Measurements from ENCODE around the gene CDKN2AIP. TPM values are rescaled to one million over a fixed set of nuclear protein-coding genes. Genes with fewer than 3 reads are reported as not detected.
A peak's percentile ranks its signal among the peaks of the same experiment; 100 is the strongest.

Gene CDKN2AIP
- total RNA-seq, 4 donors from 2014 or later = 20.9 to 30.8 (median 26.1) TPM

DNA sequence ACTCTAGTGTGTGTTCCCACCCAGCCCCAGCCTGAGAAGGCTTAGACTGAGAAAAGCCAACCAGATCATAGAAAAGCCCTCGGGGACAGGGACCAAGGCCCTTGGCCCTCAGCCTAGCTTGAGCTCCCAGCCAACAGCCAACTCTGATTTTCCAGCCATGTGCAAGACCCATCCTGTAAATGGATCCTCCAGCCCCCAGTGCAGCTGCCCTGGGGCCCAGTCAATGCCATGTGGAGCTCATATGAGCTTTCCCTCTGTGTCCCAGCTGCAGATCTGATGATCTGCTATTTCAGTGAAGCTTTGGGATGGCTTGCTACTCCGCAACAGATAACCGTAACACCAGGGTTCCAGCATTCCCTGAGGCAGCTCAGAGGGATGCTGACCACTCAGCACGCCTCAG is 40.5 kb upstream of the CDKN2AIP start:
- no peak overlapping the region for H3K4me3 ChIP-seq (ENCODE audit: low read depth, poor library complexity, severe bottlenecking)
- intact Hi-C loops (cut with DNase I; ENCODE audit: low total_unique reads) = no loop called here
- DNase-seq (ENCODE audit: low spot score in 2 of 2) = no peak
- WGBS, 2 donors = 67 to 79% methylated on average over 4 of the region's 4 CpGs
- TF ChIP-seq, protein P1, sequence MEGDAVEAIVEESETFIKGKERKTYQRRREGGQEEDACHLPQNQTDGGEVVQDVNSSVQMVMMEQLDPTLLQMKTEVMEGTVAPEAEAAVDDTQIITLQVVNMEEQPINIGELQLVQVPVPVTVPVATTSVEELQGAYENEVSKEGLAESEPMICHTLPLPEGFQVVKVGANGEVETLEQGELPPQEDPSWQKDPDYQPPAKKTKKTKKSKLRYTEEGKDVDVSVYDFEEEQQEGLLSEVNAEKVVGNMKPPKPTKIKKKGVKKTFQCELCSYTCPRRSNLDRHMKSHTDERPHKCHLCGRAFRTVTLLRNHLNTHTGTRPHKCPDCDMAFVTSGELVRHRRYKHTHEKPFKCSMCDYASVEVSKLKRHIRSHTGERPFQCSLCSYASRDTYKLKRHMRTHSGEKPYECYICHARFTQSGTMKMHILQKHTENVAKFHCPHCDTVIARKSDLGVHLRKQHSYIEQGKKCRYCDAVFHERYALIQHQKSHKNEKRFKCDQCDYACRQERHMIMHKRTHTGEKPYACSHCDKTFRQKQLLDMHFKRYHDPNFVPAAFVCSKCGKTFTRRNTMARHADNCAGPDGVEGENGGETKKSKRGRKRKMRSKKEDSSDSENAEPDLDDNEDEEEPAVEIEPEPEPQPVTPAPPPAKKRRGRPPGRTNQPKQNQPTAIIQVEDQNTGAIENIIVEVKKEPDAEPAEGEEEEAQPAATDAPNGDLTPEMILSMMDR (IDR thresholded peaks at IDR 0.05) = no peak
- TF ChIP-seq POLR2A (IDR thresholded peaks at IDR 0.05) = no peak

DNA sequence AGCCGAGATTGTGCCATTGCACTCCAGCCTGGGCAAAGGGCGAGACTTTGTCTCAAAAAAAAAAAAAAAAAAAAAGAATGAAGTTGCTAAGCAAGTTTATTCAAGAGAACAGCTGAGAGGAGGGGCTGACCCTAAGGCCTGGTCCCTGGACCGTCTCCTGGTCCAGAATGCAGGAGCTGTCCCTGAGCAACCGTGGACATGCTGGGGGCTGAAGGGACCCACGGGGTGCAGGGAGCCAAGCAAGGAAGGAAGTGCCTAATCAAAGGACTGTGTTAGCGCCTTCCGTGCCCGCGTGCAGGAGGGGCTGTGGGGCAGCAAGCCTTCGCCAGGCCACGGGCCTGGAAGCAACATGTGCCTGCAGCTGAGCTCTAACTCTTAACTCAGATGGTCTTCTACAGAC is 39.1 kb upstream of the CDKN2AIP start:
- no peak for DNase-seq (ENCODE audit: low spot score in 2 of 2)
- intact Hi-C loops (cut with DNase I; ENCODE audit: low total_unique reads) = no loop called here
- WGBS, 2 donors = 79 to 83% methylated on average over 11 of the region's 11 CpGs
- TF ChIP-seq POLR2A (IDR thresholded peaks at IDR 0.05) = no peak
- TF ChIP-seq, protein P1 (IDR thresholded peaks at IDR 0.05) = no peak
- H3K4me3 ChIP-seq (ENCODE audit: low read depth, poor library complexity, severe bottlenecking) = no peak overlapping the region

DNA sequence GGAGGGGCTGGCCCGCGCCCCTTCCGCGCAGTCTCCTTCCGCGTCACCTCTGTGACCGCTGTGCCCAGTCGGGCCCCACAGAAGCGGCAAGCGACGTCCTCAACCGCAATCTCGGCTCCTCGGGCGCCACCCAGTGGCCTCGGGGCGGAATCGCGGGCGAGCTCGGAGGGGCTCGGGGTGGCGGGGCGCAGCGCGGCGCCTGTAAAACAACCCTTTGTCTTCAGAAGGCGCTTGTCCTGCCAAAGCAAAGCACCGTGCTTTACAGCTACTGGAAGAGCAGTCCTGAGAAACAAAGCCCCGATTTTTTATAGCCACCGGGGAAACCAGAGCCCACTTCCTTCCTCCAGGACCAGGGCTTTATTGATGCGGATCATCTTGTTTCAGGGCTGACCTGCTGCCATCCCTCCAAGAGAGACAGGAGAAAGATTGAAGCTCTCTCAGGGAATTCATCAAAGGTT is 37.3 kb upstream of the CDKN2AIP start:
- TF ChIP-seq, protein P1 (IDR thresholded peaks at IDR 0.05) = no peak
- no peak for TF ChIP-seq POLR2A (IDR thresholded peaks at IDR 0.05)
- WGBS, 2 donors = 0 to 1% methylated on average over 32 of the region's 32 CpGs
- peak; percentile 64 to 96 for DNase-seq (ENCODE audit: low spot score in 2 of 2)
- intact Hi-C loops (cut with DNase I; ENCODE audit: low total_unique reads) = no loop called here
- H3K4me3 ChIP-seq (ENCODE audit: low read depth, poor library complexity, severe bottlenecking) = no peak overlapping the region

DNA sequence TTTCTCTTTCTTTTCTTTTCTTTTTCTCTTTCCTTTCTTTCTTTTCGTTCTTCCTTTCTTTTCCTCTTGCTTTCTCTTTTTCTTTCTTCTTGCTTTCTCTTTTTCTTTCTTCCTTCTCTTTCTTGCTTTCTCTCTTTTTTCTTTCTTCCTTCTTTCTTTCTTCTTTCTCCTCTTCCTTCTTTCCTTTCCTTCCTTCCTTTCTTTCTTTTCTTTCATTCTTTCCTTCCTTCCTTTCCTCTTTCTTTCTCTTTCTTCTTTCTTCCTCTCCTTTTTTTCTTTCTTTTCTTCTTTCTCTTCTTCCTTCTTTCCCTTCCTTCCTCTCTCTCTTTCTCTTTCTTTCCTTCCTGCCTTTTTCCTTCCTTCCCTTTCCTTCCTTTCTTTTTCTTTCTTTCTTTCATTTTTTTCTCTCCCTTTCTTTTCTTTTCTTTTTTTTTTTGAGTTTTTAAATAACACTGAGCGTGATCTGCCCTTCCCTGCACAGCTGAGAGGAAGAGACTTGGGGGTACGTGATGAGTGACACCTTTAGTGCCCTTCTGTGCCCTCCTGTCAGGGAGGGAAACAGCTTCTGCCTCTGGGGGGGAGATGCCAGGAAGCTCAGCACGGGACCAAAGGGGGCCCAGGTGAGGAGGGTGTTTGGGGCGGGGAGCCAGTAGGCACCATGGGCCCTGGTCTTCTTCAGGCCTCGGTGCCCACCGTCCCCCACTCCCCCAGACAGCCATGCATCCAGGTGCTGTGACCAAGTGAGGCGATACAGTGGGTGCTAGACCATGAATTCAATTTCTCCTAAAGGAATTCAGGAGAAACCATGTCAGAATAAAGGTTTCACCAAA is 36.6 kb upstream of the CDKN2AIP start:
- TF ChIP-seq, protein P1 (IDR thresholded peaks at IDR 0.05) = no peak
- no peak for TF ChIP-seq POLR2A (IDR thresholded peaks at IDR 0.05)
- H3K4me3 ChIP-seq (ENCODE audit: low read depth, poor library complexity, severe bottlenecking) = no peak overlapping the region
- 78 to 83% methylated on average over 8 of the region's 8 CpGs for WGBS, 2 donors
- no peak for DNase-seq (ENCODE audit: low spot score in 2 of 2)
- intact Hi-C loops (cut with DNase I; ENCODE audit: low total_unique reads) = no loop called here

DNA sequence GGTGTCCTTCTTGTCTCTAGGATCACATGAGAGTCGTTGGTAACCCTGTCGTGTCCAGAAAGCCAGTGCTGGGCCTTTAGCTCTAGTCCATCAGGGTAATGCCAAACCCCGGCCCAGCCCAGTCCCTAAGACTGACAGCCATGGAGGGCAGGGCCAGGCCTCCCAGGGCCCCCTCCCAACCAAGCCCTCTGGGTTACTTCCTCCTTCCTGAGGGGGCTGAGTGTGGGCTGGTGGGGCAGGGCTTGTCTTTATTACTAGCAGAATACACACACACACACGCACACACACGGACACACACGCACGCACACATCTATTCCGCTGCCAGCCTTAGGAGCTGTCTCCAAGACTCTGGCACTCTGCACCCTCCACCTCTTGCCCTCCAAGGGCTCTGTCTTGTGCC is 35.6 kb upstream of the CDKN2AIP start:
- no peak overlapping the region for H3K4me3 ChIP-seq (ENCODE audit: low read depth, poor library complexity, severe bottlenecking)
- TF ChIP-seq POLR2A (IDR thresholded peaks at IDR 0.05) = no peak
- TF ChIP-seq, protein P1 (IDR thresholded peaks at IDR 0.05) = no peak
- WGBS, 2 donors = 72 to 85% methylated on average over 7 to 8 of the region's 8 CpGs
- DNase-seq (ENCODE audit: low spot score in 2 of 2) = no peak
- intact Hi-C loops (cut with DNase I; ENCODE audit: low total_unique reads) = no loop called here
